Stimulated activated CD4-positive, alpha-beta T cell treated with anti-CD3 and anti-CD28 coated beads, Interleukin-1b, Interleukin-23, amount 100 ng/mL, for 24 hours (primary cell): Measurements from ENCODE around the gene TUBGCP4.
A peak's percentile ranks its signal among the peaks of the same experiment; 100 is the strongest.

Experiments
- DNase-seq, 4 experiments: peaks; one replicate each; pipeline ENCODE4 v3.0.0-alpha.2; 2020; ENCODE audit warnings: low read depth in 4 of 4, low spot score in 1 of 4

Gene TUBGCP4

GRCh38 chr15:43402255-43402654 is 31.4 kb downstream of the TUBGCP4 start:
- DNase-seq = no peak

DNA sequence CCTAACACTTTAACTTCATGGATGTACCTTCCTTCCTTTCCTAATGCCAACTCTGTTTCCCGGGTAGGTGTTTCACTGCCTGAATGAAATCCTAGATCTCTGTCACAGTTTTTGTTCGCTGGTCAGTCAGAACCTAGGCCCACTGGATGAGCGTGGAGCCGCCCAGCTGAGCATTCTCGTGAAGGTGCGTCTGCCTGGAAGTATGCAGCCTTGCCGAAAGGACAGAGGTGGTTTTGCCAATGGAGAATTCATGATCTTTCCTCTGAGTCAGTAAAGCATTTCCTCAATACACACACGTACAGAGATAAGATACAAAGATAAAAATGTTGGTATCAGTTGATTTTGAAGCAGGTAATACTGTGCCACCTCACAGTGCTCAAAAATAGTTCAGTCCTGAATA is 32.7 kb downstream of the TUBGCP4 start:
- no peak for DNase-seq

DNA sequence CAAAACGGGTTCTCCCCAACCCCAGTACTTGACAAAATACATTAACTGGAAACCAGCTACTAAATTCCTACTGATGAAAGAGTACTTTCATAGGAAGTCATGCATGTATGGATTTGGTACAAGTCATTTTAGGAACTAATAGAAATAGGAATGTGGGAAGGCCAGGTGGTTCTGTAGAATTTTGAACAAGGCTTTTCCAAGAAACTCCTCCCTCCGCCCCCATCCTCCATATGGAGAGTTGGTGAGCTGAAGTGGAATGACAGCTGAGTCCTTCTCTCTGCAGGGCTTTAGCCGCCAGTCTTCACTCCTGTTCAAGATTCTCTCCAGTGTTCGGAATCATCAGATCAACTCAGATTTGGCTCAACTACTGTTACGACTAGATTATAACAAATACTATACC is 33.2 kb downstream of the TUBGCP4 start:
- no peak for DNase-seq

DNA sequence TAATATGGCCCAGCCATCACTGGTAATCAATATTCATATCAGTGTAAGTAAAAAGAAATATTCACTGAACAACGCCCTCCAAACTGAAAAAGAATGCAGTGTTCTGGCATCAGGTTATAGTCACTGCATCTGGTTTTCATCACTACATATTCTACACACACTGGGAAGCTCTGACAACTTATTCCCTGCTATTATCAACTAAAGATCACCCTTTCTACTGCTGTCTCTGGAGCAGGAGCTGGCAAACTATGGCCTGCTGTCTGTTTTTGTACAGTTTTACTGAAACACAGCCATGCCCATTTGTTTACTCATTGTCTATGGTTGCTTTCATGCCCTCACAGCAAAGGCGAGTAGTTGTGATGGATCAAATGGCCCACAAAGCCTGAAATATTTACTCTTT is 35.3 kb downstream of the TUBGCP4 start:
- DNase-seq = no peak

GRCh38 chr15:43406808-43407207 is 35.9 kb downstream of the TUBGCP4 start:
- no peak for DNase-seq

DNA sequence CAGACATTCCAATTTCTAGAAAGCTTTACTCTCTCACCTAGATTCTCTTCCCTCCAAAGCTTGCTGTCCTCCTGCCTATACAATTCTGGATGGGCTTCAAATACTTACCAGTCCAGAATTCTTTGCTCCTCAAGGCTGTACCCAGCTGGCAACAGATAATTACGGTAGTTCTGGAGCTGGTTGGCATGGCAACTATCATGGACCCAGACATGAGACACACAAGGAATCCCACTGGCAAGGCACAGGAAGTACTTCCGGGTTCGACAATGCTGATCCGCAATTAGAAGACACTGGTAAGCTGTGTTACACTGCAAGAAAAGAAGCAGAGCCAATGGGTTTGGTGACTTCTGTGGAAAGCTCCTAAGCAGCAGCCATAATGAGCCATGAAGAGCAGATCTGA is 37.9 kb downstream of the TUBGCP4 start:
- DNase-seq = no peak

DNA sequence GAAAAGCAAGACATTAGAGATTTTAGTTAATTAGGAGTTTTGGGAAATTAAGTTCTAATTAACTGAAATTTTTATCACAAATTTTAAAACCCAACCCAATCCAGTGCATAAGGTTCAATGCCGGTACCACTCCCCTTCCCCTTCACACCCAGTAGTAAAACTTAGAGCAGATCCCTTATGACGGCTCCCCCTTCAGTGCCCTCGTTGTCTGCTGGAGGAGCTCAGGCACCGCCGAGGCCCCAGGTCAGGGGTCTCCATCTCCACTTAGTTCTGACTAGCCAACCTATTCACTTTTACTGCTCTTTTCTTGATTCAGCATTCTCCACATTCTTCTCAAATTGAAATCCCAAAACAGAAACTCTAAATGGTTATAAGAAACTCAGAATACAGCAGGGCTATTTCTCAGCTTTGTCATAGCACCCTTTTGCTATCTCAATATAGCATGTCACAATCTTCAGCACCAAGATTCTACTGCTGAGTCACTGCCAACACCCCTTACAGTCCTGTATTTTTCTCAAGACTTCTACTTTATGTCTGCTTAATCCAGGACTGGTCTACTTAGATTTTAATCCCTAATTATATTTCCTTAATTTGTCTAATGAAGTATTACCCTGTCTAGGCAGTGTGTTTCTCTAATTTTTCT is 39.8 kb downstream of the TUBGCP4 start:
- DNase-seq = no peak

DNA sequence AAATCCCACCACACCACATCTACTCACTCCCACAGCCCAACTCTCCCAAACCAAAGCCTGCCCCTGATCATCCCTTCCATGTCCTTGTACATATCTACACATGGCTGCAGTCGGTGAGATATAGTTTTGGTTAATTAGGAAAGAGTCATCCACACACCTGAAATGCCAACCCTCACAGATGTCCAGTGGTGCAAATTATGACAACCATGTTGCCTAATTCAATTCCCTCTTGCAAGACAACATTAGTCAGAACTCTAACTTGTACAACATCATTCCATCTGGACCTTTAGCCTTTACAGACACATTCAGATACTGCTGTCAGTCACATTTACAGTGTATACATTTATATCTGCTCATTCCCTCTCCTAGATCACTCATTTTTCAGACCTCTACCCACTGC is 41.2 kb downstream of the TUBGCP4 start:
- DNase-seq = no peak

DNA sequence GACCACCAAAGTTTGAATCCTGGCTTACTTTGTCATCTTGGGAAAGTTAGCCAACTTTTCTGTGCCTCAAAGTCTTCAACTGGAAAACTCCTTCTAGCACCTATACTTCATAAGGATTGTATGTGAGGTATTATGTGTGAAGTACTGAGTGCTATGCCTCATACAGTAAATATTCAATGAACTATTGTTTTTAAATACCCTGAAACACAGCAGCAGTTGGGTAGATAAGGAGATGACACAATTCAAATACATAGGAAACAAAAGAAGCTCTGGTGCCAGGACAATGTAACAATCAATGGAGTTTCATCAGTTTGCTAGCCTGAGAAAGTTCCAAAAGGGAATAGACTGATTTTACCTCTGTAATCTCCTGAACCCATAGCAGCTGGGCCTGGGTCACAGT is 43.3 kb downstream of the TUBGCP4 start:
- no peak for DNase-seq

DNA sequence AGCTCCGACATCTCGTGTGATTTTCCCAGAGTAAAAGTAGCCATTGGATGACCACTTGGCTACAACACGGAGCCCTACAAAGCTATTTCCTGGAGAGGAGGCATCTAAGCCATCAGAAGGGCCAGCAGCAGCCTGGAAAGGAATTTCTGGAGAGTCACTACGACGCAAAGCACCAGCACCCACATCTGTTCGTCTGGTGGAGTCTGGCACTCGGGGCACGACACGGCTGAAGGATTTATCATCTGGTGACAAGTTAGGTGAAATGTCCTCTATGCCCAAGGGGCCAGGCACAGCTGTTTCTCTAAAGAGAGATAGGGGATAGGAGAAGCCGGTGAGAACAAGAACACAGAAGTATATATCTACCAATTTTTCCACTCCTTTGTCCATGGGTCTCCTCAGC is 49.5 kb downstream of the TUBGCP4 start:
- no peak for DNase-seq

DNA sequence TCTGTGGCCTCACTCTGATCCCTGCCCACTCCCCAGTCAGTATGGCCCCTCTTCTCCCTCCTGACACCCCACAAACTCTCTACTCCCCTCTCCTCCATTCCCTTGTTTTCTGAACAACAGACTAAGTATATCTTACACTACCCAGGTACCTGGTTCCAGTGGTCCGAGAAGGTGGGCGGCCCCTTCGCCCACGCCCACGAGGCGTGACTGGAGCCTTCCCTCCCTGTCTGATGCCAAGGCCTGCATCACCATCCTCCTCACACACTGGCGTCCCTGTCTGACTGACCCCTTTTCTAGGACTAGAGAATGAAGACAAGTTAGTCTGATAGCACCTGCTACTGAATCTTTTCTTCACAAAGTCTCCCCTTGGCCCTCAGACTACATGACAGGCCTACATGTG is 50.0 kb downstream of the TUBGCP4 start:
- no peak for DNase-seq

DNA sequence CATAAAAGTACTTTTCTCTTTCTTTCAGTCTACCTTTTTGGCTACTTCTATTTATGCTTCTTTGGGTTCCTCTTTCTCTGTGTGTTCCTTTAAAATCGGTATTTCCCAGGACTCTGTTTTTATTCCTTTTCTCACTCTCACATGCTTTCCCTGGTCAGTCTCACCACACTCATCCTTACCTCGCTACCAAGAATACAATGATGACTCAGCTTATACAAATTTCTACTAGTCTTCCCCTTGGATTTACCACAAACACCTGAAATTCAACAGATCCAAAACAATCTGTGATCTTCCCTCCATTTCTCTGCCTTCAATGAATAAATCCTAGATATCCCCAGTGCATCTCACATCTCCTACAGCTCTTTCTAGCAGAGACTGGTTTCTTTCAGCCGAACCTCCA is 52.9 kb downstream of the TUBGCP4 start:
- no peak for DNase-seq

DNA sequence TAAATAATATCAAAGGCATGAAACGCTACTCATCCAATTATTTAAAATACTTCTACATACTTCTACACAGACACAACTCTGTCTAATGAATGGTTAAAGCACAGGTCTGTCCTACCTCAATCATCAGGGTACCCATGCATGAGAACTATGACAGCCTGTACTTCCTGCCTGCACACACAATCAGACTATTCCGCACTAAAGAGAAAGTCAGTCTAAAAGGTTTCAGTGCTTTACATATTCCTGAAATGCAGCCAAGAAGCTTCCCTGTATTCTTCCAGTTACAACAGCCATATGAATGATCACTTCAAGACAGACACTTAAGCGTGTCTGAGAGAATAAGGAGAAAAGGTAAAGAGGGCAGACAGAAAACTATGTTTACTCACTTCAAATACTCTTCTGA is 58.8 kb downstream of the TUBGCP4 start:
- no peak for DNase-seq

DNA sequence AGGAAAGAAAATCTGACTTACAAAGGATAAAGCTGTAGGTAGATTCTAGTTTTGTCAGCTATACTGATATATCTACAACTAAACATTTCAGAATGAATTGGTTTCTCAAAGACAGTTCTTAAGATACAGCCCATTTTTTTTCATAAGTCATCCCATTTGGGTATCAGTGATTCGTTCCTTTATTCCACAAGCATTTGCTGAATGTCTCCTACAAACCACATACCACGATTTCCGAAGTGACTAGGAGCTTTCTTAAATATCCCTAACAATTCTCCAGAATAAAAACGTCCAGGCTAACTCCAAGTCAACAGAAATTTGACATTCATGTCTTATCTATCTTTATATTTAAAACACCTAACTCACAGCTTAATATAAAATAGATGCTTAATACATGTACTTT is 62.3 kb downstream of the TUBGCP4 start:
- DNase-seq = no peak

DNA sequence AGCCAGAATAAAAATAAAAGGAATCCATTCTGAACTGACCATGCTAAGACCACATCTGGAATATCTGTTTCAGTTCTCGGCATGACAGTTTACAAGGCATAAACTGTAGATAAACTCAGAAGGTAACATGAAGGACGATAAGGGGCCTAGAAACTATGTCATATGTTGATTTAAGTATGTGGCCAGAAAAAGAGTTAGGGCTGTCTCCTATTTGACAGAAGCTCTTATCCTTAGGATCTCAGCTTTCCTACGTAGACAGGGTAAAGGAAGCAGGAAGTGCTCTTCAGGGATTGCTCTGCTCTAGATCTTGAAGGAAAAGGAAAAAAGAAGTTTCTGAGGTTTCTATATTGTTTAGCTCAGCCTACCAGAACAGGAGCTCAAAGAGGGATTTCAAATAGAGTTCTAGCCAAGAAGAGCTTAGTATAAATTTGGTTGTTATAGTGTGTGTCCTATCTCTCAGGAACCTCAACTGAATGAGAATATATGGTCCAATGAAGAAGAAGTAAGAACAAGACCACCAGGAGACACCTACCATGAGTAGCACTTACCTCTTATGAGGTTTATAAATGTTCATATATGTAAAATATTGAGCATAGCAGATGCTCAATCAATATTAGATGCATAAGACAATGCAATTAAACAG is 62.9 kb downstream of the TUBGCP4 start:
- no peak for DNase-seq

GRCh38 chr15:43434446-43434845 is 63.5 kb downstream of the TUBGCP4 start:
- no peak for DNase-seq

GRCh38 chr15:43436395-43436794 is 65.5 kb downstream of the TUBGCP4 start:
- DNase-seq = no peak

GRCh38 chr15:43439268-43439667 is 68.4 kb downstream of the TUBGCP4 start:
- DNase-seq = no peak

DNA sequence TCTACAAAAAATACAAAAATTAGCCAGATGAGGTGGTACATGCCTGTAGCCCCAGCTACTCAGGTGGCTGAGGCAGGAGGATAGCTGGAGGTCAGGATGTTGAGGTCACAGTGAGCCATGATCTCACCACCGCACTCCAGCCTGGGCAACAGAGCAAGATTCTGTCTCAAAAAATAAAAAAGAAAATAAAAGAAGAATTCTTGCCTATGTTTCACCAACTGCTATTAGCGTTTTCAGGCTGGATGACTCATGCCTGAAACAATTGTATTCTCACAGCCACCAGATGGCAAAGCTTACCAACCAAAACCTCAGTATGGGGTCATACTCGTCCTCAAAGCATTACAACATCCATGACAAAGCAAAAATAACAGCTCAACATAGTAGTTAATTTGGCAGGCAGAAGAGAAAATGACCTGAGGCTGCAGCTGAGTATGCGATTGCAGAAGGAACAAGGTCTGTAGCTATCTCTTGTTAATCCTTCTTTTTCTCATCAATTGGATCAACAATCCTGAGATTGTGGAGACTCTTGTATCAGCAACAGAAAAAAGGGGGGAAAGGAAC is 69.9 kb downstream of the TUBGCP4 start:
- DNase-seq = peak in 2 of 4 experiments; percentile 4 to 12

DNA sequence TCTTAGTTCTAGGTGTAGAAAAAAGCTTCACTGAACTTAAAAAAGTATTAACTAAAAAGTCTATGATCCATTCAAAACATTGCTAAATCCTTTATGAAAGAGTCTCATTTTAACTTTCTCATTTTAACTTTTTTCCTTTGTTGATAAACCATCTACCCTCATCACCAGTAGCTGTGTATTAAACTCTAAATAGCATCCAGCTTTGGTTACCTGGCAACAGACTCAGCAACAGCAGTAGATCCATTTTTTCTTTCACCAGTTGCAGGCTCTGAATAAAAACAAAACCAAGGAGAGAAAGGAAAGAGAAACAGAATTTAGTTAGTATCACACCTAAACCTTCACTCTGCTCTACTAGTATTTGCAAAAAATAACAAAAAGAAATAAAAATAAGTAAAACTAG is 70.4 kb downstream of the TUBGCP4 start:
- DNase-seq = no peak

DNA sequence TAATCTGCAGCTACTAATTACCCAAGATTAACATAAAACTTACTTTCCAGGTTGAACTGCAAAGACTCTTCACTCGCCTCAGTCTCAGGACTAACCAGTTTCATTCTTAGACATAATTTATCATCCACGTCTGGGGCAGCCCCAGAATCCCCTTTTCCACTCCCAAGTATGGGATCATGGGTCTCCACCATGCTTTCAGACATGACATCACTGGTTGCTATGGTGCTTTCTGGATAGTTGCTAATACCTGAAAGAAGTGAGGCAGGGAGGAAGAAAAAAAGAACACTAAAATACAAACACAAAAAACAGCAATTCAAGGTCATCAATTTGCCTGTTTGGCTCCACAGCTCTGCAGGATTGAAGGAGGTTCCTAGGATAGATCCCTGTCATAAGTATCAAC is 75.4 kb downstream of the TUBGCP4 start:
- no peak for DNase-seq

- no peak for DNase-seq
These were observed 79.1 kb downstream of the TUBGCP4 start for GRCh38 chr15:43449981-43450380.
